SIG-M5 treated with dmso at 0.1 percent for 504 hours (cell line): Measurements from ENCODE around the gene CCDC91.
"Not testable (repeated sequence)": the region's sequence is repeated elsewhere in the genome, so short reads cannot be mapped to it uniquely, and the experiment has no call there.

Experiments used
- DNase-seq: peaks from one replicate; lab custom pipeline; 2025; ENCODE audit not compliant: unreplicated experiment; lab: John Stamatoyannopoulos, UW

CCDC91 gene

GRCh38 chr12:28446031-28446430, 255.8 kb downstream of the CCDC91 start:
- no peak for DNase-seq

GRCh38 chr12:28453686-28454085, 263.4 kb downstream of the CCDC91 start:
- no peak for DNase-seq

- DNase-seq: no peak
Measured at GRCh38 chr12:28456934-28457710, 266.9 kb downstream of the CCDC91 start.

GRCh38 chr12:28457785-28458184, 267.5 kb downstream of the CCDC91 start:
- no peak for DNase-seq

- DNase-seq: no peak
Measured at GRCh38 chr12:28459481-28459880, 269.2 kb downstream of the CCDC91 start.

GRCh38 chr12:28460420-28461130, 270.3 kb downstream of the CCDC91 start:
- DNase-seq: no peak

GRCh38 chr12:28463396-28463795, 273.1 kb downstream of the CCDC91 start:
- no peak for DNase-seq

- not testable (repeated sequence) for DNase-seq
Measured at GRCh38 chr12:28471762-28472161, 281.5 kb downstream of the CCDC91 start.

GRCh38 chr12:28476206-28476605, 285.9 kb downstream of the CCDC91 start:
- not testable (repeated sequence) for DNase-seq

- DNase-seq: not testable (repeated sequence)
Measured at GRCh38 chr12:28479097-28479496, 288.8 kb downstream of the CCDC91 start.

GRCh38 chr12:28479683-28480082, 289.4 kb downstream of the CCDC91 start:
- DNase-seq: no peak

GRCh38 chr12:28484156-28484555, 293.9 kb downstream of the CCDC91 start:
- DNase-seq: no peak

GRCh38 chr12:28486521-28486920, 296.3 kb downstream of the CCDC91 start:
- no peak for DNase-seq

- DNase-seq: no peak
Measured at GRCh38 chr12:28489246-28489645, 299.0 kb downstream of the CCDC91 start.

- peak; percentile 2 for DNase-seq
Measured at GRCh38 chr12:28497889-28498411, 307.7 kb downstream of the CCDC91 start.

- no peak for DNase-seq
Measured at GRCh38 chr12:28498850-28499249, 308.6 kb downstream of the CCDC91 start.

GRCh38 chr12:28500373-28501024, 310.2 kb downstream of the CCDC91 start:
- DNase-seq: no peak

- DNase-seq: no peak
Measured at GRCh38 chr12:28506271-28506670, 316.0 kb downstream of the CCDC91 start.

GRCh38 chr12:28507033-28507432, 316.8 kb downstream of the CCDC91 start:
- DNase-seq: no peak

- no peak for DNase-seq
Measured at GRCh38 chr12:28507867-28508266, 317.6 kb downstream of the CCDC91 start.

- no peak for DNase-seq
Measured at GRCh38 chr12:28512406-28512805, 322.1 kb downstream of the CCDC91 start.

- DNase-seq: no peak
Measured at GRCh38 chr12:28512876-28513275, 322.6 kb downstream of the CCDC91 start.
